LoVo (cell line): Measurements from ENCODE around the gene NPIPB2.

Experiments
- DNase-seq: peaks from one replicate; pipeline ENCODE4 v3.0.0-alpha.2; 2016; ENCODE audit warnings: low spot score

NPIPB2 gene

GRCh38 chr16:11901091-11901490 is 40.8 kb downstream of the NPIPB2 start:
- DNase-seq = no peak

- DNase-seq = no peak
Observed at GRCh38 chr16:11896486-11897176, 45.2 kb downstream of the NPIPB2 start.

- DNase-seq = no peak
Observed at GRCh38 chr16:11893571-11893970, 48.3 kb downstream of the NPIPB2 start.

GRCh38 chr16:11892761-11893160 is 49.1 kb downstream of the NPIPB2 start:
- DNase-seq = no peak

- no peak for DNase-seq
Observed at GRCh38 chr16:11890231-11890965, 51.4 kb downstream of the NPIPB2 start.

GRCh38 chr16:11886881-11887280 is 55.0 kb downstream of the NPIPB2 start:
- no peak for DNase-seq

GRCh38 chr16:11884035-11884434 is 57.8 kb downstream of the NPIPB2 start:
- DNase-seq = no peak

GRCh38 chr16:11880007-11880406 is 61.8 kb downstream of the NPIPB2 start:
- DNase-seq = no peak

- no peak for DNase-seq
Observed at GRCh38 chr16:11877374-11877773, 64.5 kb downstream of the NPIPB2 start.
